ENCODE measurements around the gene RERE. TPM values are rescaled to one million over a fixed set of nuclear protein-coding genes. Genes with fewer than 3 reads are reported as not detected.

Gene RERE
- total RNA-seq, 1 experiment from 2014 or later = 217 TPM

GRCh38 chr1:8496473-8496872 lies 321.0 kb downstream of the RERE start:
- Histone ChIP-seq H3K36me3 (ENCODE audit: control insufficient read depth, insufficient read depth, low read length) (peaks cover 3% of the 10 kb centered on the region), H3K4me1 (ENCODE audit: control insufficient read depth, insufficient read depth, low read length) (peaks cover 15% of the 10 kb centered on the region; the same call in 1 of the 2 replicates), H3K9me3 (ENCODE audit: control insufficient read depth, insufficient read depth, low read depth, low read length) (no peaks in the 10 kb centered on the region), H3K27ac (ENCODE audit: low read length) (no peak overlapping the region), H3K4me3 (ENCODE audit: low read depth in 2 of 2, low read length in 2 of 2) (no peak overlapping the region), H3K27me3 (ENCODE audit: control insufficient read depth, insufficient read depth, low read length) (no peaks in the 10 kb centered on the region)
- intact Hi-C loops (cut with micrococcal nuclease; ENCODE audit: unreplicated experiment) = no loop called here
- ATAC-seq (no peak), DNase-seq (ENCODE audit: low read depth, low spot score) (no peak)
- TF ChIP-seq, protein P1, sequence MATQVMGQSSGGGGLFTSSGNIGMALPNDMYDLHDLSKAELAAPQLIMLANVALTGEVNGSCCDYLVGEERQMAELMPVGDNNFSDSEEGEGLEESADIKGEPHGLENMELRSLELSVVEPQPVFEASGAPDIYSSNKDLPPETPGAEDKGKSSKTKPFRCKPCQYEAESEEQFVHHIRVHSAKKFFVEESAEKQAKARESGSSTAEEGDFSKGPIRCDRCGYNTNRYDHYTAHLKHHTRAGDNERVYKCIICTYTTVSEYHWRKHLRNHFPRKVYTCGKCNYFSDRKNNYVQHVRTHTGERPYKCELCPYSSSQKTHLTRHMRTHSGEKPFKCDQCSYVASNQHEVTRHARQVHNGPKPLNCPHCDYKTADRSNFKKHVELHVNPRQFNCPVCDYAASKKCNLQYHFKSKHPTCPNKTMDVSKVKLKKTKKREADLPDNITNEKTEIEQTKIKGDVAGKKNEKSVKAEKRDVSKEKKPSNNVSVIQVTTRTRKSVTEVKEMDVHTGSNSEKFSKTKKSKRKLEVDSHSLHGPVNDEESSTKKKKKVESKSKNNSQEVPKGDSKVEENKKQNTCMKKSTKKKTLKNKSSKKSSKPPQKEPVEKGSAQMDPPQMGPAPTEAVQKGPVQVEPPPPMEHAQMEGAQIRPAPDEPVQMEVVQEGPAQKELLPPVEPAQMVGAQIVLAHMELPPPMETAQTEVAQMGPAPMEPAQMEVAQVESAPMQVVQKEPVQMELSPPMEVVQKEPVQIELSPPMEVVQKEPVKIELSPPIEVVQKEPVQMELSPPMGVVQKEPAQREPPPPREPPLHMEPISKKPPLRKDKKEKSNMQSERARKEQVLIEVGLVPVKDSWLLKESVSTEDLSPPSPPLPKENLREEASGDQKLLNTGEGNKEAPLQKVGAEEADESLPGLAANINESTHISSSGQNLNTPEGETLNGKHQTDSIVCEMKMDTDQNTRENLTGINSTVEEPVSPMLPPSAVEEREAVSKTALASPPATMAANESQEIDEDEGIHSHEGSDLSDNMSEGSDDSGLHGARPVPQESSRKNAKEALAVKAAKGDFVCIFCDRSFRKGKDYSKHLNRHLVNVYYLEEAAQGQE (IDR thresholded peaks at IDR 0.05; ENCODE audit: insufficient read depth in 1 of 2, low read depth in 2 of 2, low read length in 1 of 2) = no peak
- TF ChIP-seq TCF7L2 (IDR thresholded peaks at IDR 0.05; ENCODE audit: low read depth, low read length) = no peak
- TF ChIP-seq SIN3A (IDR thresholded peaks at IDR 0.05; ENCODE audit: borderline replicate concordance, insufficient read depth, low read depth, low read length) = no peak
- no peak for TF ChIP-seq POLR2AphosphoS5 (IDR thresholded peaks at IDR 0.05; ENCODE audit: low read depth, low read length)
- TF ChIP-seq, protein P2, sequence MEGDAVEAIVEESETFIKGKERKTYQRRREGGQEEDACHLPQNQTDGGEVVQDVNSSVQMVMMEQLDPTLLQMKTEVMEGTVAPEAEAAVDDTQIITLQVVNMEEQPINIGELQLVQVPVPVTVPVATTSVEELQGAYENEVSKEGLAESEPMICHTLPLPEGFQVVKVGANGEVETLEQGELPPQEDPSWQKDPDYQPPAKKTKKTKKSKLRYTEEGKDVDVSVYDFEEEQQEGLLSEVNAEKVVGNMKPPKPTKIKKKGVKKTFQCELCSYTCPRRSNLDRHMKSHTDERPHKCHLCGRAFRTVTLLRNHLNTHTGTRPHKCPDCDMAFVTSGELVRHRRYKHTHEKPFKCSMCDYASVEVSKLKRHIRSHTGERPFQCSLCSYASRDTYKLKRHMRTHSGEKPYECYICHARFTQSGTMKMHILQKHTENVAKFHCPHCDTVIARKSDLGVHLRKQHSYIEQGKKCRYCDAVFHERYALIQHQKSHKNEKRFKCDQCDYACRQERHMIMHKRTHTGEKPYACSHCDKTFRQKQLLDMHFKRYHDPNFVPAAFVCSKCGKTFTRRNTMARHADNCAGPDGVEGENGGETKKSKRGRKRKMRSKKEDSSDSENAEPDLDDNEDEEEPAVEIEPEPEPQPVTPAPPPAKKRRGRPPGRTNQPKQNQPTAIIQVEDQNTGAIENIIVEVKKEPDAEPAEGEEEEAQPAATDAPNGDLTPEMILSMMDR (IDR thresholded peaks at IDR 0.05) = no peak
- ChIA-PET POLR2A (interaction anchor here (0.6 to 0.7 kb wide), 3 partner anchors 12 to 51 kb away, joined by 3 to 5 read pairs (median 4); no protein-coding TSS in a partner anchor), CTCF (interaction anchor here (0.7 kb wide), 1 partner anchor 214 kb away, joined by 3 read pairs; no protein-coding TSS in a partner anchor)
- in situ Hi-C loops (cut with HindIII; ENCODE audit: low pct_unique_long_range_greater_than_20kb, low sequenced_read_pairs) = no loop called here
- no TSS peak for BruUV-seq (replicated peaks)

GRCh38 chr1:8495928-8496401 lies 321.5 kb downstream of the RERE start:
- Histone ChIP-seq H3K4me3 (ENCODE audit: low read depth in 2 of 2, low read length in 2 of 2) (no peak overlapping the region), H3K27ac (ENCODE audit: low read length) (no peak overlapping the region), H3K9me3 (ENCODE audit: control insufficient read depth, insufficient read depth, low read depth, low read length) (no peaks in the 10 kb centered on the region), H3K27me3 (ENCODE audit: control insufficient read depth, insufficient read depth, low read length) (no peaks in the 10 kb centered on the region), H3K36me3 (ENCODE audit: control insufficient read depth, insufficient read depth, low read length) (peaks cover 3% of the 10 kb centered on the region), H3K4me1 (ENCODE audit: control insufficient read depth, insufficient read depth, low read length) (peaks cover 15% of the 10 kb centered on the region; the same call in 1 of the 2 replicates)
- ATAC-seq (no peak), DNase-seq (ENCODE audit: low read depth, low spot score) (no peak)
- TF ChIP-seq TCF7L2 (IDR thresholded peaks at IDR 0.05; ENCODE audit: low read depth, low read length) (no peak), SIN3A (IDR thresholded peaks at IDR 0.05; ENCODE audit: borderline replicate concordance, insufficient read depth, low read depth, low read length) (no peak), POLR2AphosphoS5 (IDR thresholded peaks at IDR 0.05; ENCODE audit: low read depth, low read length) (no peak)
- TF ChIP-seq, protein P2 (IDR thresholded peaks at IDR 0.05) = no peak
- TF ChIP-seq, protein P1 (IDR thresholded peaks at IDR 0.05; ENCODE audit: insufficient read depth in 1 of 2, low read depth in 2 of 2, low read length in 1 of 2) = no peak
- in situ Hi-C loops (cut with HindIII; ENCODE audit: low pct_unique_long_range_greater_than_20kb, low sequenced_read_pairs) (no loop called here), intact Hi-C loops (cut with micrococcal nuclease; ENCODE audit: unreplicated experiment) (no loop called here)
- BruUV-seq (replicated peaks) = no TSS peak
- POLR2A ChIA-PET = interaction anchor here (0.6 to 0.7 kb wide), 3 partner anchors 13 to 51 kb away, joined by 3 to 5 read pairs (median 4); no protein-coding TSS in a partner anchor
- CTCF ChIA-PET = interaction anchor here (0.7 kb wide), 1 partner anchor 214 kb away, joined by 3 read pairs; no protein-coding TSS in a partner anchor

Measured in Panc1 (cell line).